ENCODE measurements around the gene PALD1.

PALD1 gene

DNA sequence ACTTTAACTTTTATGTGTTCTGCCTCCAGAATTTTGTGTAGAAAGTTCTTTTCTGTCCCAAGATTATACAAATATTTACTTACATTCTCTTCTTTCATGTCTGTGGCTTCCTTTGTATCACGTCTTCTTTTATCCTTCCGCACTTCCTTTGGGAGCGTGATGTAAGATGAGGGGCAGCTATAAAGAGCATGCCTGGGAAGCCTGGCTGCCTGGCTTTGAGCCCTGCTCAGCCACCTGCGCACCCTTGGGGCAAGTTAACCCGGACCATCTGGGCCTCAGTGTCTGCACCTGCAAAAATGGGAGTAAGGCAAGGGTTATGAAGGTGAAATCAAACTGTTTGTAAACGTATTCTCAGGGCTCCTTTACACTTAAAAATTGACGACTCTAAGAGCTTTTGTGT lies 25.2 kb downstream of the PALD1 start:
- FAIRE-seq (no peak), DNase-seq (ENCODE audit: insufficient read length, low spot score) (no peak)

DNA sequence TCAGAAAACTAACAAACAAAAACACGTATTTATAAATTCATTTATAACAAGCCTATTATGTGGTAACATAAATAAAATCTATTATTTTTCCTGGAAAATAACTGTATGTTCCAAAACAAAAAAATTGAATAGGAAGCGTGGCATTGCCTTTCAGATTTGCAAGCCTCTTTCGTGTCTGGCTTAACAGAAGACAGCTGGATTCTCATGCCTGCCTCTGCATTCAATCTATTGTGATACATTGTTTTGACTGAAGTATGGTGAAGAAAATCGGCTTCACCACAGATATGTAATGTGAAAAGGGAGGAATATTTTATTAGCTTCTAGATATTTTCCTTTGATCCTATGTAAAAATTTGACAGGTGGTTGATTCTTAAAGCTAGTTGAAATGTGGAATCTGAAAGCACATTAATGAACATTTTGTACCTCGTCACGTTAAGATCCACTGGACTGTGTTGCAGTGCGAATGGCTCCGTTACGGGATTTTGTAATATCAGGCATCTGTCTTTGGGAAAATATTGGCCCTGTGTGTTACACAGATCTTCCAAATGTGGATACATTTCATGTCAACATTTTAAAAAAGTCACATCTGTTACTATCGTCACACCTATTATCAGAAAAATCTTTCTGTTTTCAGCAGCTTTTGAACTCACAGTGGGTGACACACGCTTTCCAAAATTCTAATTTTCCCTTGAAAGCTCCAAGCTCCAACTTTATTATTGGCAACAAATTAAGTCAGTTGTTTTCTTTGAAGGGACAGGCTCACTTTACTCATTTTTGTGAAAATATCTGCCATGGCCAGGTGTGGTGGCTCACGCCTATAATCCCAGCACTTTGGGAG lies 26.2 kb downstream of the PALD1 start:
- FAIRE-seq = no peak
- no peak for DNase-seq (ENCODE audit: insufficient read length, low spot score)

DNA sequence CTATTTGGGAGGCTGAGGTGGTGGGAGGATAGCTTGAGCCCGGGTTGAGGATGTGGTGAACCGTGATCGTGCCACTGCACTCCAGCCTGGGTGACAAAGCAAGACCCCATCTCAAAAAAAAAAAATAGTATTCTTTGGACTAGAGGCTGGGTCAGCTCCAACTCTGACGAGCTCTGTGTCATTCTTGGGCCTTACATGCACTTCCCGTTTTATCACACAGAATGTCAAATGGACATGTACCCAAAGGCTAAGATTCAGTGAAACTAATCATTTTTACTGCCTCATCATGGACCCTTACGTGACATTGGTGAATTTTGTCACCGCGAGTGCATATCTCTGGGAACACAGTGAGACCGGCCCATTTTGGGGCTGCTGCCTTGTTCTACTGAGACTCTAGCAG lies 27.3 kb downstream of the PALD1 start:
- FAIRE-seq (no peak), DNase-seq (ENCODE audit: insufficient read length, low spot score) (no peak)

DNA sequence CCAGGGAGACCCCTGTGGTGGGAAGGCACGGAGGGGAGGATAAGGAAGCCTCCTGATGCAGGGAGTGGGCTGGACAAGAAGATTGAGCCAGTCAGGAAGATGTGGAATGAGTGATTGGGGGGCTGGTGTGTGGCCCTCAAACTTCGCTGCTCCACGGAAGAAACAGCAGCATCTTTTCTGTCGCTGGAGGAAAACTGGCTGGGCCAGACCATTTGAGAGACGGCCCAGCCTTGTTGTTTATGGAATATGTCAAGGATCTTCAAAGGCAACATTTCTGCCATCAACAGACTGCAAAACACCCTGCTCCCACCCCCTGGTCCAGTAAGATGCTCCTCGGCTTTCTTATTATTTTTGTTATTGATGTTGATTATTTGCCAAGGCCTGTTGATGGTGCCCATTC lies 29.4 kb downstream of the PALD1 start:
- DNase-seq (ENCODE audit: insufficient read length, low spot score) (no peak), FAIRE-seq (no peak)

DNA sequence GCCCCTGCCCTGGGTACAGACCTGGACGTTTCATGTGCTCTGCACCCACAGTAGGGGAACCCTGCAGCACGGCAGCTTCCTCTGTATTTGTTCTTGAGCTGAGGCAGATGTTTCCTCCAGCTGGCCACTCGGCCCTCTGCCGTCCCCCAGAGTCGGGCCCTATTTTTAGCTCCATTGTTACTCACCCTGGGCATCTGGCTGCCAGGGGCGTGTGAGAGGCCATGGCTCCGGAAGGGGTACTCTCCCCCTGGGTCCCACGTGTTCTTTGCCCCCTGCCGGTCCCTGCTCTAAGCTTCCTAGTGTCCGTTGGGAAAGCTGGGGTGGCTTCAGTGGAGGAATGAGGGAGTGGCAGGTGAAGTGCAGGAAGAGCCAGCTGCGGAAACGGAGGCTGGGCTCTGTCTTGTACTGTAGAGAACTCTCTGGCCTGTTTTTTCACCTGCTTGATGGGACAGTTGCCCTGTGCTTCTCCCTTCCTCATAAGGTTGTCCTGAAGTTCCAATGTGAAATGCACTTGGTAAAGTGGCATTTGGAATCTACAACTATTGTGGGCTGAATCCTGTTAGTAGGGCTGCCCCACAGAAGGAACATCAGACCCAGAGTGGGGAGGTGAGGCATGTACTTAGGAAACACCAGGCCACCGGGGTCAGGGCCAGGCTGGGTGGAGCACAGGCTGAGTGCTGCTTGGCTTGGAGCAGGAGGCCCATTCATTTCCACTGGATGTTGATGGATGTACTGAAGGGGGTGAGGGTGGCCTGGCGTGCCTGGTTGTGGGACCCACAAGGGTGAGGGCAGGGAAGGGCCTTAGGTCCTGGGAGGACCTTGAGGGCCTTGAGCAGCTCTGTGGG lies 30.6 kb downstream of the PALD1 start:
- no peak for FAIRE-seq
- DNase-seq (ENCODE audit: insufficient read length, low spot score) = no peak

DNA sequence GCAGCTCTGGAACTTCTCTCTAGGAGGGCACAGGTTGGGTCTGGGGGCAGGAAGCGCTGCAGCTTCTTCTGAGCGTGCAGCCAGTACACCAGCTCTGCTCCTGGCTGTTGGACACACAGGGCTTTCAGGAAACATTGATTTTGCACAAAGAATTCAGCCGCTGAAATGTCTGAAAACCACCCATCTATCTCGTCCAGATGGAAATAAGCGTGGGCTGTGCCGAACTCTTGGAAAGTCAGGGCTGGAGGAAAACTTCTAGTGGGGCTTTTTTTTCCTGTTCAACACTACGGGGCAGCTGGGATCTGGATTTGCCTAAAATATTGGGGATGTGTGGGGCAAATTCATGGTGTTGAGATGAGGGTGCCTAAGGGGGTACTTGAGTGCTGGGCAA lies 31.2 kb downstream of the PALD1 start:
- FAIRE-seq (no peak), DNase-seq (ENCODE audit: insufficient read length, low spot score) (no peak)

DNA sequence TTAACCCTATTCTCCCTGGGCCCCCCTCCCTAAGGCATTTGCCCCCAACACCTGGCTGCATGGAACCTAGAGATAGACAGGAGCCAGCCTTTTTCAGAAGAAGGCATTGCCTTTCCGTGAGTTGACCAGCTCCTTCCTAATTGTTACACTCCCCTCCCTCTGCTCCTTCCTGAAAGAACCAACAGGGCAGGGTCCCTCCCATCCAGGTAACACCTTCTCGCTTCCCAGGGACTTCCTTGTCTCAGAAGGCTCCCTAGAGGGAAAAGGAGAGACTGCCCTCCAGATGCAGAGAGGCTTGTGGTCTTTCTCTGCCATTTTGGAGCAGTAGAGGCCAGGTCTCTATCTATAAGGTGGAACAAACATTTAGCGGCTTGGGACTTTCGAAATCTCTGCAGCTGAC lies 31.9 kb downstream of the PALD1 start:
- DNase-seq (ENCODE audit: insufficient read length, low spot score) (no peak), FAIRE-seq (no peak)

DNA sequence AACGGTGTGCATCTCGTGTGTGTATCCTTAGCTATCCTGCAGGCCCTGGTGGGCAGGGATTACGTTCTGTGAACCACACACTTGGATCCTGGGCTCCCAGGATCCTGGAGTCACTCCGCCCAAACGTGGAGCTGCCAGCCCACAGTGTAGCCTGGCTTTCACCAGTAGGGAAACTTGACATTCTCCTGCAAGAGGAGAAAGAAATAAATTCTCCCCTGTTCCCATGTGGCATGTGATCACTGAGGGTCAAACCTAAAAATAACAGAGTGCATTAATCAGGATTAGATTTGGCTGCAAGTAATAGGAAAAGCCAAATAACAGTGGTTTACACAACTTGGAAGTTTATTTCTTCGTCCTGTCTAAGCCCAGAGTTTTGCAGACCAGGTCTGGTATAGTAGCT lies 32.3 kb downstream of the PALD1 start:
- DNase-seq (ENCODE audit: insufficient read length, low spot score) (no peak), FAIRE-seq (no peak)

DNA sequence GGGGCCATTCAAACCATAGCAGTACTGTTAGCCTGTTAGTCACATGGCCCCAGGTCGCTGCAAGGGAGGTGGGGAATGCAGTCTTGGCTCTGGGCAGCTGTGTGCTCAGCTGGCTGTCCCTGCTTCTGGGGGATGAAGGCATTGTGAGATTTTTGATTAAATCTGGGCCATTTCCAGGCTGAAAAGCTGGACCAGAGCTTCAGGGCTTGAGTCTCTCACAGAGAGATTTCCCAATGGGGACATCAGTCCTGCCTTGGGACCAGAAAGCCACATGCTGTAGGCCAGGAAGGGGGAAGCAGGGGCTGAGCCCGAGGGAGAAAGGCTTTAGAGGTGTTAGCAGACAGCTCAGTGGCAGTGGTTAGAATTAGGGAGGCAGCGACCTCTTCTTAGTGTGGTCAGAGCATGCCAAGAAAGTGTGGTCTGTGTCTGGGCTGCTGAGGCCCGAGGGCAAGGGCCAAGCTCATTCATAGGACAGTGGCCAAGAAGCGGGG lies 33.6 kb downstream of the PALD1 start:
- DNase-seq (ENCODE audit: insufficient read length, low spot score) (no peak), FAIRE-seq (no peak)

DNA sequence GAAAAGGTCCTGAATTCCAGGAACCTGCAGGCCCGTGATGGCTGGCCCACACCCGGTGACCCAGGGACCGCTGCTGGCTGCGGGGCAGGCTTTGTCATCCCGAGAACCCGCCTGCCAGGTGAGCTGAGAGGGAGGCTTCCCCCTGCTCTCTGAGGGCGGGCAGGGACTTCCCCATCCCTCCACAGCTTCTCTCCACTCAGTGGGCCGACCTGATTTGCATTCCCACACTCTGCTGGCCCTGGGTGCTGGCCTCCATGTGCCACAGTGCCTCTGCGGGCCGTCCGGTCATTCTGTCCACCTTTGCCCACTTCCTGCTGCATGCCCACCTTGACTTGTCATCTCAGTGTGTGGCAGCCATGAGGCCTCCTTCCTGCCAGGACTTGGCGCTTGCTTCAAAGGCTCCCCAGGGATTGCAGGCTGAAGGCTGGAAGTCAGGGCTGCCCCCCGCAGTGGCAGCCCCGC lies 35.3 kb downstream of the PALD1 start:
- DNase-seq (ENCODE audit: insufficient read length, low spot score) = no peak
- no peak for FAIRE-seq

DNA sequence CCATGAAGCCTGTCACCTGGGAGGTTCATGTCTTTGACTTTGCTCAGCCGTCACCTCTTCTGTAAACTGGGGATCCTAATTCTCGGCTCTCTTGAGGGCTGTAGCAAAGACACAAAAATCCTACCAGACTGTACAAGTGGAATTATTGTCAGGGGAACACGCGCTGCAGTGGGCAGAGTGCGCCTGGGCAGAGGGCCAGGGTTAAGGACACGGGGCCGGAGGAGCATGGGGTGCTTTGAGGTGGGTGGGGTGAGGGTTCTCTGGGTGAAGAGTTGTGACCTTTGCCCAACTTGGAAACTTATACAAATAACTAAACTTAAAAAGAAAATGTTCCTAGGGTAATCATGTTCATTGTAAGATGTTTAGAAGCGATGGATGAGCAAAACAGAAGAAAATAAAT lies 36.0 kb downstream of the PALD1 start:
- no peak for FAIRE-seq

DNA sequence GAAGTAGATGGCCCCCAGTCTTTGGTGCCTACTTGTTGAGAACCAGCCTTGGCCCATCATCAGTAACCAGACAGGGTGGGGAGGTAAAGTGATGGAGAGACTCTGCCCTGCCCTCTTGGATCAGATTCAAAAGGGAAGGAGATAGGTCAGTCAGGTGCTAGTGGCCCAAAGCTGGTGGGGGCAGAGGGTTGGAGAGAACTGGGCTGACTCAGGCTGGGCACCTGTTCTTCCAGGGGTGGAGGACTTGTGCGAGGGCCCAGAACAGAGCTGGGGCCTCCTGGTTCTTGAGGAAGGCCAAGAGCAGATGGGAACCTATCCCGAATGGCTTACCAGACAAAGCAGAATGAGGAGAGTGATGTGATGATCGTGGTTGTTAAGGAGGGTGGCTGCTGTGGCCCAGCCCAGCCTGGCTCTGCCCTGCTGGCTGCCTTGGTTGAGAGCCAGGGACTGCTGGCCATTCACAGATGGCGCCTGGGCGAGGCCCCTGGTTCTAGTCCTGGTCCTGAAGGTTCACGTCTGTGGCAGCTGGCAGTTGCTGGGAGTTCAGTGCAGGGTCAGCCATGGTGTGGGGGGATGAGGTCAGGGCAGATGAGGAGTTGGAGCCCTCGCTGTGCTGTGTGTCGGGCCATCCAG lies 36.6 kb downstream of the PALD1 start:
- FAIRE-seq (peak; percentile 9), DNase-seq (ENCODE audit: insufficient read length, low spot score) (no peak)

More for the DNA sequence above, 36.0 kb downstream of the PALD1 start:
- no peak for DNase-seq (ENCODE audit: insufficient read length, low spot score)

DNA sequence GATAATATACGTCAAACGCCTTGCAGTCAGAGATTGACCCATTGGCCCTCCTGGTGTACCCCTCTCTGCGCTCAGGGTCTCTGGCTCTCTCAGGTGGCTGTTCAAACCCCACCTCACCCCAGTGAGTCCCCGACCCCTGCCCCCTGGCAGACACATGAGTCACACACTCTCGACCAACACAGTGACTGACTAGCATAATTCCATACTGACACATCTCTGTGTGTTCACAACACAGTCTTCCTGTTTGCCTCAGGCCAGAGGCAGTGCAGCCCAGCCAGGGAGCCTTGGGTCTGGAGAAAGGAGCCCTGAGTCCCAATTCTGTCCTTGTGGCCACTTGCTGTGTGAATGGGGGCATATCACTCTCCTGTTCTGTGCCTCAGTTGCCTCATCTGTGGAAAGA lies 40.1 kb downstream of the PALD1 start:
- DNase-seq (ENCODE audit: insufficient read length, low spot score) (peak; percentile 63), FAIRE-seq (peak; percentile 28)

DNA sequence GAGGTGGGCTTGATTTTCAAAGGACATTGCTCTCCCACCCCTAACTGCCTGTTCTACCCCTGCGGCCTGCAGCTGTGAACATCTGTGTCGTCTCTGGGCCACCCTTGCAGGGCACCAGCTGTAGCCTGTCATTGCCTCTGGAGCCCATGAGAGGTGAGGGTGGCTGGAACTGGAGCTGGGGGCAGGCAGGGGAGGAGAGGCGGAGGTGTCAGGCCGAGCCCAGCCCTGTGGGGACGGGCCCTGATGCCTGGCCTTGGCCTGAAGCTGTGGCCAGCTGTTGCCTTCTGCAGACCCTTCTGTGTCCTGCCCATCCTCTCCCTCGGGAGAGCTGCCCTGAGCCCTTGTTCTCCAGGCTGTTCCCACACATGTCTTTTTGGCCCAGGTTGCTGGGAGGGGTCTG lies 44.5 kb downstream of the PALD1 start:
- FAIRE-seq (no peak), DNase-seq (ENCODE audit: insufficient read length, low spot score) (no peak)

DNA sequence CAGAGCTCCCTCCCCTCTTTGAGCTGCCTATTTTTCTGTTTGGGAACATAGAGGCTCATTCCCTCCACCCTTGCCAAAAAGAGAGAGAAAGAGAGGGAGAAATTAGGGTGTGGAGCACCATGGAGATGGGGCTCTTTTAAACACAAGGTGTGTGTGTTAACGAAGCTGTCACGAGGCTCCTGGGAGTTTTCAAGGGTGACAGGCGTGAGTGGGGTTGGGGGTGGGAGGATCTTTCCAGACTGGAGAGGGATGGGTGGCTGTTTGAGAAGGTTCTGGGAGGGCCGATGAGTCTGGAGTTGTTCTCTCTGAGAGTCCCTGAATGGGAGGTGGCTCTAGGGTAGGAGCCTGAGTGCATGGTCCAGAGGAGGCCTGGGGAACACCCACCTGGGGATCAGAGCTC lies 45.0 kb downstream of the PALD1 start:
- DNase-seq (ENCODE audit: insufficient read length, low spot score) = no peak
- FAIRE-seq = no peak

DNA sequence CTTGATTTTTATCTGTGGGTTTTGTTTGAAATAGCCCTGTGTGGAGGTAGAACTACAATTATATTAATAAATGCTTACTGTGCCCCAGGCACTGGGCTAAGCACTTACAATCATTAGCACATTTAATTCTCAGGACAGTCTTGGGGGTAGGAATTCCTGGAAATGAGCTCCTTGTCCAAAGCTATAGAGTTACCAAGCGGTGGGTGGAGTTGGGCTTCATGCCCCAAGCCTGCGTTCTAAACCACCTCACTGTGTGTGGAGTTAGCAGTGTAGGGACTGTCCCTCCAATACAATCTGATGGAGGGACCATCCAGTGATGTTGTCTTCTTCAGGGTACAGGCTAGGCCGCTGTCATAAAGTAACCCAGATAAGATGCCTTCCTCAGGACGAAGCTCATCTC lies 49.7 kb downstream of the PALD1 start:
- FAIRE-seq = no peak
- no peak for DNase-seq (ENCODE audit: insufficient read length, low spot score)

DNA sequence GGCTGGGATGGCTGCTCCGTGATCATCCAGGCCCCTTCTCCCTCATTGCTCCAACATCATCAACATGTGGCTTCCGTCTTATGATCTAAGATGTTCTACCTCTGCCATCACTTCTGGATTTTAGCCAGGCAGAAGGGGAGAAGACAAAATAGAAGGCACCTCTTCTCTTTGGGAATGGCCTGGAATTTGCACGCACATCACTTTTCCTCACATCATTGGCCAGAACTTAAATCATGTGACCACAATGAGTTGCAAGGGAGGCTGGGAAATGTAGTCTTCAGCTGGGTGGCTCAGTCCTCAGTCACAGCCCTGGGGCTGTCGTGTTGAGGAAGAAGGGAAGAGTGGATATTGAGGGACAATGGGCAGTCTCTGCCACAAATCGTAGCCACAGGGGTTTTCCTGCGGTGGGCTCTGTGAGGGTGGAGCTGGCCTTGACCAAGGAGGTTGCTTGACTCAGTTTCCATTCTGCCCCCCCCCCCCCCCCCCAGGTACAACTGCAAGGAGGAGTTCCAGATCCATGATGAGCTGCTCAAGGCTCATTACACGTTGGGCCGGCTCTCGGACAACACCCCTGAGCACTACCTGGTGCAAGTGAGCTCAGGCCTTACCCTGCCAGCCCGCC lies 50.3 kb downstream of the PALD1 start:
- FAIRE-seq = peak; percentile 74
- peak; percentile 49 for DNase-seq (ENCODE audit: insufficient read length, low spot score)

DNA sequence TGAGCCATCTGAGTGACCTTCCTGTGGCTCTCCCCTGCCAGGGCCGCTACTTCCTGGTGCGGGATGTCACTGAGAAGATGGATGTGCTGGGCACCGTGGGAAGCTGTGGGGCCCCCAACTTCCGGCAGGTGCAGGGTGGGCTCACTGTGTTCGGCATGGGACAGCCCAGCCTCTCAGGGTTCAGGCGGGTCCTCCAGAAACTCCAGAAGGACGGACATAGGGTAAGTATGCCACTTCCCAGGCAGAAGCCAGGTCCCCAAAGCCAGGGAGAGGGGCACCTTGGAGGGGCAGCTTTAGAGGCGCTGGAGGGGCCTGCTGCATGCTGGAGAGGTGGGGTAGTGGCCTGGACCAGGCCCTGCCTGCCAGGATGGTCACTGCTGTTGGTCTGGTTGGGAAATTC lies 51.3 kb downstream of the PALD1 start:
- DNase-seq (ENCODE audit: insufficient read length, low spot score) (no peak), FAIRE-seq (no peak)

DNA sequence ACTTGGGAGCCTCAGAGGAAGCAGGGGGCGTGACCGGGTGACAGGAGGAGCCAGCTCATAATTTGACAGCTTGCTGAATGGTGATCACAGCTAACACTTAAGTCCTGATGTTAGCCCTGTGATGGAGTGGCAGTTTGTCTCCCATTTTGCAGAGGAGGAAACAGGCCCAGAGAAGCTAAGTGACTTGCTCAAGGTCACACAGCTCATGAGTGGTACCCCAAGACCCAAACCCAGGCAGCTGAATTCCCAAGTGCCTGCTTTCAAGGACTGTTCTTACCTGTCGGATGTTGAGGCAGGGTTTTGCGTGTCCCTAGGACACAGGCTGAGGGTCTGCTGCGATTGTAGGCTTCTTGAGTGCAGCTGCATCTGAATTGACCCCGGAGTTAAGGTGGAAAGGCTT lies 51.7 kb downstream of the PALD1 start:
- FAIRE-seq (no peak), DNase-seq (ENCODE audit: insufficient read length, low spot score) (no peak)

DNA sequence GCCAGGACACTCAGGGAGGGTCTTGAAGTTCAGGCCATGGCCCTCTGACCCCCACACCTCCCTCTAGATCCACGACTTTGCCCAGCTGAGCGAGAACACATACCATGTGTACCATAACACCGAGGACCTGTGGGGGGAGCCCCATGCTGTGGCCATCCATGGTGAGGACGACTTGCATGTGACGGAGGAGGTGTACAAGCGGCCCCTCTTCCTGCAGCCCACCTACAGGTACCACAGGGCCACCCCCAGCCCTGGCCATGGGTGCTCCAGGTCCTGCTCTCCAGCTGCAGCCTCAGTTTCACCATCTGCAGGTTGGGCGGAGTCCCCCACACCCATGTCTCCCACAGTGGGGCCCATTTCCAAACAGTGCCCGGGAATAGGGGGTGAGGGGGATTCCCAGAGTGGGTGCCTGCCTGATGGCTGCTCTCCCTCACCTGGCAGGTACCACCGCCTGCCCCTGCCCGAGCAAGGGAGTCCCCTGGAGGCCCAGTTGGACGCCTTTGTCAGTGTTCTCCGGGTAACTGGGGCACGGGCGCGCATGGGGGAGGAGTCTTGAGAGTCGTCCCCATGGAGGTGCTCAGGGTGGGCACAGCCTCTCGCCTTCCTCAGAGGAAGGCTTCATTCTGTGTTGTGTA lies 54.1 kb downstream of the PALD1 start:
- no peak for DNase-seq (ENCODE audit: insufficient read length, low spot score)
- FAIRE-seq = no peak

All from HTR-8/SVneo (cell line).